ENCODE measurements around the gene REXO1. TPM values are rescaled to one million over a fixed set of nuclear protein-coding genes. Genes with fewer than 3 reads are reported as not detected.
"Not testable (repeated sequence)": the region's sequence is repeated elsewhere in the genome, so short reads cannot be mapped to it uniquely, and the experiment has no call there.

Gene REXO1
- total and polyA plus RNA-seq, 9 of the 15 experiments (the other 6 are each of a cell fraction or from before 2014, with no cell fraction given), result 0.04 to 63.3 (median 15.8) TPM

- TF ChIP-seq, protein P1, sequence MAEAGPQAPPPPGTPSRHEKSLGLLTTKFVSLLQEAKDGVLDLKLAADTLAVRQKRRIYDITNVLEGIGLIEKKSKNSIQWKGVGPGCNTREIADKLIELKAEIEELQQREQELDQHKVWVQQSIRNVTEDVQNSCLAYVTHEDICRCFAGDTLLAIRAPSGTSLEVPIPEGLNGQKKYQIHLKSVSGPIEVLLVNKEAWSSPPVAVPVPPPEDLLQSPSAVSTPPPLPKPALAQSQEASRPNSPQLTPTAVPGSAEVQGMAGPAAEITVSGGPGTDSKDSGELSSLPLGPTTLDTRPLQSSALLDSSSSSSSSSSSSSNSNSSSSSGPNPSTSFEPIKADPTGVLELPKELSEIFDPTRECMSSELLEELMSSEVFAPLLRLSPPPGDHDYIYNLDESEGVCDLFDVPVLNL (CRISPR knock-in tag; IDR thresholded peaks at IDR 0.05; ENCODE audit: low read depth), result no peak
- TF ChIP-seq HNRNPLL (IDR thresholded peaks at IDR 0.05; ENCODE audit: low read depth, low read length, poor library complexity, severe bottlenecking), result no peak
Measured at GRCh38 chr19:1799695-1800342, 48.5 kb downstream of the REXO1 start (continued).

GRCh38 chr19:1797313-1797712 lies 51.0 kb downstream of the REXO1 start:
- CTCF ChIA-PET (ENCODE audit: low intra/inter-chr PET ratio), result interaction anchor here (3.3 kb wide), 1 partner anchor 125 kb away, joined by 29 read pairs; no protein-coding TSS in a partner anchor
- ATAC-seq; H2AFZ ChIP-seq (ENCODE audit: low read depth, low read length); H3K36me3 ChIP-seq (ENCODE audit: control insufficient read depth, insufficient read depth, low read length); H3K9me1 ChIP-seq (ENCODE audit: control insufficient read depth, insufficient read depth, low read length); H3K9me3 ChIP-seq (replicated peaks; ENCODE audit: control insufficient read depth, insufficient read depth, low read depth, low read length); FAIRE-seq; H3K27ac ChIP-seq (ENCODE audit: extremely low read depth, low read depth, low read length); in situ Hi-C loops (cut with MboI); H4K20me1 ChIP-seq (replicated peaks; ENCODE audit: control insufficient read depth, insufficient read depth, low read length); DNase-seq (ENCODE audit: extremely low read depth in 1 of 4, low spot score in 3 of 4); intact Hi-C loops (cut with micrococcal nuclease); H3K4me3 ChIP-seq; H3K27me3 ChIP-seq (ENCODE audit: control insufficient read depth in 2 of 2, insufficient read depth in 2 of 2, low read length in 2 of 2); POLR2A ChIA-PET; H3K4me2 ChIP-seq (ENCODE audit: insufficient read depth, low read length); H3K79me2 ChIP-seq (ENCODE audit: control insufficient read depth, insufficient read depth, low read length); BruUV-seq (replicated peaks): not testable (repeated sequence)
- Histone ChIP-seq H3K9ac (ENCODE audit: insufficient read depth in 1 of 2, low read depth in 2 of 2, low read length in 2 of 2) (0 out of 4 replicates have a peak overlapping the region, but pooled peaks of 1 of the 2 experiments have one; percentile 4), H3K4me1 (replicated peaks in 1 of 2; ENCODE audit: control insufficient read depth in 2 of 2, insufficient read depth in 2 of 2, low read length in 2 of 2) (peaks cover 0 to 34% of the 10 kb centered on the region in 2 experiments; a peak in 3 of 5 replicates)
- WGBS (ENCODE audit: insufficient coverage, low coverage, missing lambda C conversion rate), result 85% methylated on average over 7 of the region's 7 CpGs

Data from K562 (cell line).